K562 (cell line): ENCODE measurements around the gene BTBD16. TPM values are rescaled to one million over a fixed set of nuclear protein-coding genes. Genes with fewer than 3 reads are reported as not detected.

Experiments used
- ATAC-seq: fragments of 200-7000 bp; cut with Tn5 transposase; 3 replicates; pipeline ENCODE4 v1.9.1; 2020; ENCODE audit warnings: moderate library complexity
- BruUV-seq: library from RNA; stranded (reverse); fragments of 400-500 nt; replicated peaks from 2 replicates; lab custom pipeline; 2021; lab: Mats Ljungman, UMichigan
- CTCF ChIA-PET: fragments of 300-600 bp; formaldehyde crosslinking; extraction: SDS; loops from one replicate; lab custom pipeline; 2021; ENCODE audit warnings: low intra/inter-chr PET ratio; lab: Yijun Ruan, JAX
- POLR2A ChIA-PET: fragments of 300-600, 350-650 bp; sonication (Branson Sonifier 250); formaldehyde crosslinking; extraction: SDS; loops from one replicate; lab custom pipeline; 2021; ENCODE audit warnings: antibody characterized with exemption, inconsistent platforms; lab: Yijun Ruan, JAX
- DNase-seq, 4 experiments: peaks; one replicate each; pipeline versions ENCODE4 v3.0.0 to v3.0.0-alpha.2; 2011 to 2018; ENCODE audit warnings: low spot score in 3 of 4, mixed read lengths in 3 of 4; ENCODE audit errors: extremely low read depth in 1 of 4
- FAIRE-seq: peaks from 2 replicates; lab custom pipeline; 2011; peaks lifted over from hg19 to GRCh38; lab: Jason Lieb, UNC
- H2AFZ ChIP-seq: 2 replicates; pipeline ENCODE4 v1.6.0; 2011; ENCODE audit warnings: low read depth, low read length, control low read depth, inconsistent platforms
- H3K27ac ChIP-seq: fragments of 200-600 bp; 3 replicates; pipeline ENCODE4 v1.8.0; 2011; ENCODE audit warnings: low read depth, mild to moderate bottlenecking, control low read depth, inconsistent platforms, low read length, moderate library complexity, mixed read lengths; ENCODE audit errors: extremely low read depth
- H3K27me3 ChIP-seq, 2 experiments: fragments of 300-600 bp in 1 of 2; 2 replicates in 1 of 2; 3 replicates in 1 of 2; pipeline versions ENCODE4 v1.6.0 to v1.8.0; 2011; ENCODE audit warnings: inconsistent platforms in 2 of 2, low read length in 2 of 2, mild to moderate bottlenecking in 1 of 2, mixed read lengths in 1 of 2, moderate library complexity in 1 of 2; ENCODE audit not compliant: control insufficient read depth in 2 of 2, insufficient read depth in 2 of 2
- H3K36me3 ChIP-seq: fragments of 300-600 bp; 3 replicates; pipeline ENCODE4 v1.8.0; 2011; ENCODE audit warnings: mild to moderate bottlenecking, low read length, inconsistent platforms; ENCODE audit not compliant: control insufficient read depth, insufficient read depth
- H3K4me1 ChIP-seq, 2 experiments: fragments of 200-600 bp in 1 of 2; replicated peaks in 1 of 2; 2 replicates in 1 of 2; 3 replicates in 1 of 2; pipeline versions ENCODE4 v1.5.1 to v1.8.0; 2011; ENCODE audit warnings: inconsistent platforms in 2 of 2, low read length in 2 of 2, mild to moderate bottlenecking in 1 of 2, mixed read lengths in 1 of 2, moderate library complexity in 1 of 2; ENCODE audit not compliant: control insufficient read depth in 2 of 2, insufficient read depth in 2 of 2
- H3K4me2 ChIP-seq: 2 replicates; pipeline ENCODE4 v1.6.1; 2011; ENCODE audit warnings: low read length, control low read depth, inconsistent platforms, mixed read lengths; ENCODE audit not compliant: insufficient read depth
- H3K4me3 ChIP-seq: fragments of 200-600 bp; sonication (generic), shearing (Covaris generic); 2 replicates; pipeline ENCODE4 v1.5.1; 2016; ENCODE audit warnings: control low read depth, inconsistent platforms
- H3K79me2 ChIP-seq: fragments of 200-600 bp; 3 replicates; pipeline ENCODE4 v1.8.0; 2011; ENCODE audit warnings: low read length, inconsistent platforms; ENCODE audit not compliant: control insufficient read depth, insufficient read depth
- H3K9ac ChIP-seq, 2 experiments: 2 replicates each; pipeline versions ENCODE4 v1.6.0 to v1.6.1; 2011; ENCODE audit warnings: low read depth in 2 of 2, low read length in 2 of 2, control low read depth in 1 of 2, inconsistent platforms in 1 of 2, mild to moderate bottlenecking in 1 of 2, mixed read lengths in 1 of 2; ENCODE audit not compliant: insufficient read depth in 1 of 2
- H3K9me1 ChIP-seq: one replicate; pipeline ENCODE4 v1.6.0; 2011; ENCODE audit warnings: inconsistent platforms, mild to moderate bottlenecking, low read length, moderate library complexity; ENCODE audit not compliant: control insufficient read depth, insufficient read depth
- H3K9me3 ChIP-seq: replicated peaks from 2 replicates; pipeline ENCODE4 v1.5.1; 2011; ENCODE audit warnings: low read depth, low read length, inconsistent platforms; ENCODE audit not compliant: control insufficient read depth, insufficient read depth
- H4K20me1 ChIP-seq: replicated peaks from 2 replicates; pipeline ENCODE4 v1.6.1; 2011; ENCODE audit warnings: low read length, inconsistent platforms, mixed read lengths; ENCODE audit not compliant: control insufficient read depth, insufficient read depth
- CREB1 ChIP-seq, 2 experiments: sonication (generic) in 1 of 2; formaldehyde crosslinking in 1 of 2; IDR thresholded peaks; 2 replicates each; pipeline versions ENCODE4 v1.6.1 to v1.8.0; 2012 to 2022; ENCODE audit warnings: inconsistent platforms in 1 of 2, mild to moderate bottlenecking in 1 of 2, missing genetic modification reagents in 1 of 2, moderate library complexity in 1 of 2
- MYBL2 ChIP-seq, 2 experiments: fragments of 450-650 bp in 1 of 2; sonication (generic) in 1 of 2; formaldehyde crosslinking in 1 of 2; IDR thresholded peaks; 2 replicates each; pipeline versions ENCODE4 v1.6.1 to v1.8.1; 2017 to 2022; ENCODE audit warnings: borderline replicate concordance in 1 of 2, inconsistent platforms in 1 of 2, low read depth in 1 of 2, mild to moderate bottlenecking in 1 of 2, missing genetic modification reagents in 1 of 2, moderate library complexity in 1 of 2
- PHF8 ChIP-seq: fragments of 200-600 bp; sonication (generic); IDR thresholded peaks from 2 replicates; pipeline ENCODE4 v1.6.1; 2012; ENCODE audit warnings: mixed run types, mild to moderate bottlenecking, inconsistent platforms, low read length, moderate library complexity, borderline replicate concordance
- POLR2H ChIP-seq: IDR thresholded peaks from 2 replicates; pipeline ENCODE4 v1.6.1; 2016; ENCODE audit warnings: missing genetic modification characterization, low read depth, mild to moderate bottlenecking, control low read depth, missing compliant biosample characterization, moderate library complexity
- TBP ChIP-seq: optimal IDR thresholded peaks from 2 replicates; pipeline ENCODE3; 2011; ENCODE audit warnings: low read depth, low read length, improper control_type of control experiment
- ZNF551 ChIP-seq: fragments of 250-450 bp; sonication (Bioruptor Pico); IDR thresholded peaks from 2 replicates; pipeline ENCODE4 v1.5.0; 2021; ENCODE audit warnings: mild to moderate bottlenecking, moderate library complexity
- ZNF586 ChIP-seq: fragments of 450-650 bp; formaldehyde crosslinking; conservative IDR thresholded peaks from 2 replicates; pipeline ENCODE4 v1.4.0; 2020; ENCODE audit warnings: mild to moderate bottlenecking, moderate library complexity
- WGBS: fragments of 100-300 bp; shearing (Covaris generic); methylation state at CpG from one replicate; pipeline ENCODE4 v1.1.6; 2016; ENCODE audit warnings: low coverage, mixed read lengths; ENCODE audit not compliant: insufficient coverage; ENCODE audit errors: missing lambda C conversion rate; 5-methylcytosine and 5-hydroxymethylcytosine counted together
- in situ Hi-C: fragments of 300-500 bp; cut with MboI; formaldehyde crosslinking; loops from 4 replicates; pipeline ENCODE4 v1.15.0; 2018; ENCODE audit warnings: inconsistent platforms, mixed read lengths
- intact Hi-C: fragments of 100-400 bp; cut with micrococcal nuclease; formaldehyde crosslinking; loops from 2 replicates; pipeline ENCODE4 v1.14.2; 2022
- polyA plus RNA-seq, 8 experiments: library from polyadenylated mRNA; depleted of rRNA in 4 of 8; stranded (reverse) in 5 of 8; unstranded in 3 of 8; fragments of >200 nt; fragmentation: Nextera tagmentation in 2 of 8; fragmentation: Illumina TruSeq in 1 of 8; extraction: Ambion mirVana in 2 of 8; extraction: Trizol in 1 of 8; gene quantifications; 2 replicates each; pipeline versions ENCODE4 v1.2.1 to v1.2.3, GENCODE V29; 2011 to 2014; ENCODE audit warnings: inconsistent platforms in 1 of 8, missing spikeins in 1 of 8
- total RNA-seq, 7 experiments: library from RNA; depleted of rRNA in 6 of 7; stranded (reverse); fragments of >200 nt in 6 of 7; fragmentation: Illumina TruSeq in 2 of 7; extraction: Trizol in 2 of 7; gene quantifications; 2 replicates each; pipeline versions ENCODE4 v1.2.1 to v1.2.3, GENCODE V29; 2011 to 2021; ENCODE audit warnings: low replicate concordance in 1 of 7
- TF ChIP-seq, protein P1 (sequence below): fragments of 250-450 bp; sonication (Bioruptor Pico); IDR thresholded peaks from 2 replicates; pipeline ENCODE4 v1.8.0; 2022; ENCODE audit warnings: inconsistent platforms, mild to moderate bottlenecking, moderate library complexity, borderline replicate concordance
- TF ChIP-seq, protein P2 (sequence below), 2 experiments: fragments of 250-450 bp in 1 of 2; fragments of 450-650 bp in 1 of 2; sonication (Bioruptor Pico) in 1 of 2; IDR thresholded peaks; 2 replicates each; pipeline versions ENCODE4 v1.6.1 to v1.8.0; 2016 to 2021; ENCODE audit warnings: mild to moderate bottlenecking in 2 of 2, moderate library complexity in 2 of 2, missing compliant biosample characterization in 1 of 2, missing genetic modification characterization in 1 of 2

The BTBD16 gene
- total and polyA plus RNA-seq, 9 of the 15 experiments (the other 6 are each of a cell fraction or from before 2014, with no cell fraction given): 0.11 TPM; not detected in 8

DNA sequence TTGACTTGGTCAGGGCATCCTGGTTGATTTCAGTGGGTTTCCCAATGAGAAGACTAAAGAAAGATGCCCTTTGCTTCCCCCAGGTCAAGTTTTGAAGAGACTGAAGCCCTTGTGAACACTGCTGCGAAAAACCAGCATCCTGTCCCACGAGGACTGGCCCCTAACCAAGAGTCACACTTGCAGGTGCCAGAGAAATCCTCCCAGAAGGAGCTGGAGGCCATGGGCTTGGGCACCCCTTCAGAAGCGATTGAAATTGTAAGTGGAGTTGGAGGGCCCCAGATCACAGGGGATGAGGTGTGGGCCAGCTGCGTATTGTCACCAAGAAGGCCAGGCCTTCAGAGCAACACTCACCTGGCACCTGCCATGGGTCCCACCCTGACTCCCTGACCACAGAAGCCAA lies 43.3 kb upstream of the BTBD16 start (continued):
- TF ChIP-seq, protein P1, sequence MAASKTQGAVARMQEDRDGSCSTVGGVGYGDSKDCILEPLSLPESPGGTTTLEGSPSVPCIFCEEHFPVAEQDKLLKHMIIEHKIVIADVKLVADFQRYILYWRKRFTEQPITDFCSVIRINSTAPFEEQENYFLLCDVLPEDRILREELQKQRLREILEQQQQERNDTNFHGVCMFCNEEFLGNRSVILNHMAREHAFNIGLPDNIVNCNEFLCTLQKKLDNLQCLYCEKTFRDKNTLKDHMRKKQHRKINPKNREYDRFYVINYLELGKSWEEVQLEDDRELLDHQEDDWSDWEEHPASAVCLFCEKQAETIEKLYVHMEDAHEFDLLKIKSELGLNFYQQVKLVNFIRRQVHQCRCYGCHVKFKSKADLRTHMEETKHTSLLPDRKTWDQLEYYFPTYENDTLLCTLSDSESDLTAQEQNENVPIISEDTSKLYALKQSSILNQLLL: no peak
- TF ChIP-seq MYBL2 (IDR thresholded peaks at IDR 0.05; ENCODE audit: low read depth) (no peak), MYBL2 (CRISPR knock-in tag; IDR thresholded peaks at IDR 0.05; ENCODE audit: borderline replicate concordance) (no peak), POLR2H (tag) (no peak)

DNA sequence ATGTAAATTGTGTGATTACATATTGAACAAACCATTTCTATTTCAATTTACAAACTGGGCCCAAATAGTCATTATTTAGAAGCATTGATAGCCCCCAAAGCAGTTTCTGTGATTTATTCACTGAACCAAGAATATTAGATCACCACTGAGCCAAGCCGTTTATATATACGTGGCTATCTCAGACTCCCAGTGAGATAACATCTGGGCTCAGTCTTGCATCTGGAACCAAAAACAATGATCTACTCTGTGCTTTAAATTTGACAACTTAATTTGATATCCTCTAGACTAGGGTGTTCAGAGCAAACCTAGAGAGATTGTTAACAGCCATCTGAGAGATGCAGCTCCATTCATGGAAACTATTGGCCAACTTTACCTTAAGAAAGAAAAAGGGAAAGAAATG lies 41.4 kb upstream of the BTBD16 start:
- CTCF ChIA-PET: no interaction called here
- POLR2A ChIA-PET: no interaction called here
- BruUV-seq: no TSS peak
- no peaks in the 10 kb centered on the region for H3K4me1 ChIP-seq
- TF ChIP-seq, protein P2, sequence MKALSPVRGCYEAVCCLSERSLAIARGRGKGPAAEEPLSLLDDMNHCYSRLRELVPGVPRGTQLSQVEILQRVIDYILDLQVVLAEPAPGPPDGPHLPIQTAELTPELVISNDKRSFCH (CRISPR knock-in tag; IDR thresholded peaks at IDR 0.05): no peak
- TF ChIP-seq, protein P2 (tag; IDR thresholded peaks at IDR 0.05): no peak
- TF ChIP-seq ZNF551 (CRISPR knock-in tag) (no peak), TBP (no peak), CREB1 (IDR thresholded peaks at IDR 0.05) (no peak), CREB1 (CRISPR knock-in tag; IDR thresholded peaks at IDR 0.05) (no peak), ZNF586 (no peak), PHF8 (no peak)
- TF ChIP-seq, all 486 proteins: peak for 0
- in situ Hi-C loops (no loop called here), intact Hi-C loops (no loop called here)
- DNase-seq: no peak
- Histone ChIP-seq H3K79me2 (no peaks in the 10 kb centered on the region), H2AFZ (no peak overlapping the region), H3K9me1 (no peaks in the 10 kb centered on the region), H3K36me3 (no peaks in the 10 kb centered on the region), H4K20me1 (no peaks in the 10 kb centered on the region), H3K27ac (no peak overlapping the region), H3K27me3 (peaks cover 0 to 21% of the 10 kb centered on the region in 2 experiments; a peak in 2 of 5 replicates), H3K4me3 (no peak overlapping the region), H3K9me3 (no peaks in the 10 kb centered on the region), H3K9ac (no peak overlapping the region), H3K4me2 (no peak overlapping the region)
- WGBS: 0% methylated on average over 2 of the region's 2 CpGs
- ATAC-seq: no peak
- FAIRE-seq: no peak
